Cardiac muscle cell (in vitro differentiated cells and primary cell): ENCODE data around the gene FKBP2. TPM values are rescaled to one million over a fixed set of nuclear protein-coding genes. Genes with fewer than 3 reads are reported as not detected.

Source experiments
- DNase-seq, 2 donors: peaks; one replicate each; pipeline versions ENCODE4 v3.0.0 to v3.0.0-alpha.2; 2010 to 2017; ENCODE audit warnings: low read depth in 1 of 2, low spot score in 1 of 2
- H3K27ac ChIP-seq: fragments of 200-600 bp; sonication (generic); 2 replicates; pipeline ENCODE4 v1.5.1; 2016
- H3K27me3 ChIP-seq: fragments of 200-600 bp; sonication (generic); 2 replicates; pipeline ENCODE4 v1.6.0; 2016; ENCODE audit warnings: control low read depth
- H3K36me3 ChIP-seq: fragments of 200-600 bp; sonication (generic); 2 replicates; pipeline ENCODE4 v1.5.1; 2016; ENCODE audit warnings: control low read depth
- H3K4me1 ChIP-seq: fragments of 200-600 bp; sonication (generic); 2 replicates; pipeline ENCODE4 v1.8.1; 2017; ENCODE audit warnings: low read depth, mild to moderate bottlenecking, mixed run types
- H3K4me3 ChIP-seq: fragments of 200-600 bp; sonication (generic); 2 replicates; pipeline ENCODE4 v1.5.1; 2016; ENCODE audit warnings: mild to moderate bottlenecking
- H3K9me3 ChIP-seq: fragments of 200-600 bp; sonication (generic); 2 replicates; pipeline ENCODE4 v1.5.1; 2017; ENCODE audit warnings: low read depth, mild to moderate bottlenecking, control low read depth
- CTCF ChIP-seq: IDR thresholded peaks from 2 replicates; pipeline ENCODE4 v1.5.1; 2012; ENCODE audit warnings: low read depth, mild to moderate bottlenecking, low read length
- polyA plus RNA-seq: library from polyadenylated mRNA; unstranded; fragments of >200 nt; fragmentation: Nextera tagmentation; extraction: Ambion mirVana; gene quantifications from 2 replicates; pipeline ENCODE4 v1.2.1, GENCODE V29; 2016
- total RNA-seq: library from RNA; depleted of rRNA; stranded (reverse); fragments of >200 nt; gene quantifications from 2 replicates; pipeline ENCODE4 v1.2.3, GENCODE V29; 2016

FKBP2 gene
- total and polyA plus RNA-seq, 2 experiments from 2014 or later: 102 to 321 TPM

- no peak for TF ChIP-seq CTCF
- DNase-seq: no peak
- Histone ChIP-seq H3K27me3 (no peaks in the 10 kb centered on the region), H3K4me1 (no peaks in the 10 kb centered on the region), H3K4me3 (no peak overlapping the region), H3K27ac (no peak overlapping the region), H3K36me3 (no peaks in the 10 kb centered on the region), H3K9me3 (no peaks in the 10 kb centered on the region)
Measured at GRCh38 chr11:64256300-64256699, 15.4 kb downstream of the FKBP2 start.

- no peaks in the 10 kb centered on the region for H3K36me3 ChIP-seq
- H3K27me3 ChIP-seq: no peaks in the 10 kb centered on the region
- no peaks in the 10 kb centered on the region for H3K9me3 ChIP-seq
- no peak overlapping the region for H3K27ac ChIP-seq
- H3K4me3 ChIP-seq: no peak overlapping the region
- no peaks in the 10 kb centered on the region for H3K4me1 ChIP-seq
- no peak for DNase-seq
- TF ChIP-seq CTCF: no peak
Measured at GRCh38 chr11:64258356-64258755, 17.5 kb downstream of the FKBP2 start.

- H3K4me3 ChIP-seq: no peak overlapping the region
- no peak for TF ChIP-seq CTCF
- H3K36me3 ChIP-seq: no peaks in the 10 kb centered on the region
- no peaks in the 10 kb centered on the region for H3K4me1 ChIP-seq
- no peaks in the 10 kb centered on the region for H3K9me3 ChIP-seq
- no peak overlapping the region for H3K27ac ChIP-seq
- H3K27me3 ChIP-seq: no peaks in the 10 kb centered on the region
- no peak for DNase-seq
Measured at GRCh38 chr11:64258946-64259532, 18.1 kb downstream of the FKBP2 start.

GRCh38 chr11:64259533-64260067, 18.7 kb downstream of the FKBP2 start:
- Histone ChIP-seq H3K9me3 (no peaks in the 10 kb centered on the region), H3K27me3 (no peaks in the 10 kb centered on the region), H3K36me3 (no peaks in the 10 kb centered on the region), H3K27ac (no peak overlapping the region), H3K4me1 (no peaks in the 10 kb centered on the region), H3K4me3 (no peak overlapping the region)
- DNase-seq: no peak
- no peak for TF ChIP-seq CTCF

- DNase-seq: no peak
- Histone ChIP-seq H3K4me3 (no peak overlapping the region), H3K4me1 (no peaks in the 10 kb centered on the region), H3K27me3 (no peaks in the 10 kb centered on the region), H3K36me3 (no peaks in the 10 kb centered on the region), H3K27ac (no peak overlapping the region), H3K9me3 (no peaks in the 10 kb centered on the region)
- TF ChIP-seq CTCF: no peak
Measured at GRCh38 chr11:64260147-64260708, 19.3 kb downstream of the FKBP2 start.
